ENCODE results near the gene HS3ST4.

HS3ST4 gene

DNA sequence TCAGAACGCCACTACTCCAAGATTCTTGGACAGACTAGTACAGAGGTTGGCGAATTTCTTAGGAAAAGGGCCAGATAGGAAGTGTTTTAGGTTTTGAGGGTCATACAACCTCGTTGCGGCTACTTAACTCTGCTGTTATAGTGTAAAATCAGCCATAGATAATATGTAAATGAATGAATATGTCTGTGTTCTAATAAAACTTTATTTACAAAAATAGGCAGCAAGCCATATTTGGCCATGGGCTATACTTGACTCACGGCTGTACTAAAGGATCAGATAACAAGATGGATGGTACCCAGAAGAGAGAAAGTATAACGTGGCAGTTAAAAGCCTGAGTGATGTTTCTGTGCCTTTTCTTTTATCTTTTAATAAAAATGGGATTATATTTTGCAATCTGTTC, 125.5 kb downstream of the HS3ST4 start:
- no peak for DNase-seq (ENCODE audit: extremely low read depth in 1 of 2, low read depth in 1 of 2)

DNA sequence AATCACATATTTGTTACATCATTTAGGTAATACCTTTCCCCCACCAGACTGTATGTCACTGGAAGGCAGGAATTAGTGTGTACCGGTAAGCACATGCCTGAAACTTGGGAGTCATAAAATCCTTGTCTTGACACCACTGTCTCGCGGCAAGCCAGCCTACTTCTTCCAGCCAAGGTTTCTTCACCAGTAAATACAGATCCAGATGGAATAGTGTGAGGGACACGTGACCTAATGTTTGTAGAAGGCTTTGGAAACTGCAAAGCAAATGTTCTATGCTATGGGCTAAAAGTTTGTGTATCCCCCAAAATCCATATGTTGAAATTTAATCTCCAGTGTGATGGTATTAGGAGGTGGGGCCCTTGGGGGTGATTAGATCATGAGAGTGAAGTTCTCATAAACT, 126.1 kb downstream of the HS3ST4 start:
- DNase-seq (ENCODE audit: extremely low read depth in 1 of 2, low read depth in 1 of 2) = no peak

DNA sequence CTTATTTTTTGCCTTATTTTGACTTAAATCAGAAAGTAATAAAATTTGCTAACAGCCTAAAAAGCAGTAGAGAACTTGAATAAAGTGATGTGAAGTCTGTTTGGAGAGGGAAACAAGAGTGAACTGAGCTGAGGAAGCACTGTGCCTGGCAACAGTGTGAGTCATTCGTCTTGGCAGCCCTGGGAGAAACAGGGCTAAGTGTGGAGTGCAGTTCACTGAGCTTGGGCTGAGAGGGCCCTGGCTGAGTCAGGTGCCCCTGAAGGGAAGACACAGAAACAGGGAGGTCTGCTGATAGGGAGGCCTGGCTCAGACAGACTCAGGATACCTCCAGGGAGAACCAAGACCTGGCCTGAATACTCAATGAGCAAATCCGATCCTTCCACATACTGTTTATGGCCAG, 132.1 kb downstream of the HS3ST4 start:
- DNase-seq (ENCODE audit: extremely low read depth in 1 of 2, low read depth in 1 of 2) = no peak

DNA sequence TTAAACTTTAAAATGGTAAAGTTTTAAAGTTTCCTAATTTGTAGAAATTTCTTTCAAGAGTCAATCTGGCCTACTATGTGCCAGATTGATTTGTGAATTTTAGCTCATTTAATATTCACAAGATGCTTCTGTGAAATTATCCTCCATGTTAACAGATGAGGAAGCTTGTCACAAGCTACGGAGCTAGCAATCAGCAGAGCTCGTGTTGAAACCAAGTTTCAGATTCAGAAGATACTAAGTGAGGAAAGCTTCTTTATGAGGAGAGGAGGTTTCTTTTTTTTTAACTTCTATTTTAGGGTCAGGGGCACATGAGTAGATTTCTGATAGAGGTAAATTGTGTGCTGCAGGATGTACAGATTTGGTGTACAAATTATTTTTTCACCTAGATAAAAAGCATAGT, 135.9 kb downstream of the HS3ST4 start:
- no peak for DNase-seq (ENCODE audit: extremely low read depth in 1 of 2, low read depth in 1 of 2)

DNA sequence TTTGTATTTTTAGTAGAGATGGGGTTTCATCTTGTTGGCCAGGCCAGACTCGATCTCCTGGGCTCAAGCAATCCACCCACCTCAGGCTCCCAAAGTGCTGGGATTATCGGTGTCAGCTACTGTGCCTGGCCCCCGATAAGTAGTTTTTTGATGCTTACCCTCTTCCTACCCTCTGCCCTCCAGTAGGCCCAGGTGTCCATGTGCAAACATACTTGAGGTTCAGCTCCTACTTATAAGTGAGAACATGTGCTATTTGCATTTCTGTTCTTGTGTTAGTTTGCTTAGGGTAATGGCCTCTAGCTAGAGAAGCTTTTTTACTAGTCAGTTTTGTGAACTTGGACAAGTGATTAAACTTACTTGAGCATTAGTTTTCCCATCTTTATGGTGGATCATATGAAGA, 136.8 kb downstream of the HS3ST4 start:
- DNase-seq (ENCODE audit: extremely low read depth in 1 of 2, low read depth in 1 of 2) = no peak

DNA sequence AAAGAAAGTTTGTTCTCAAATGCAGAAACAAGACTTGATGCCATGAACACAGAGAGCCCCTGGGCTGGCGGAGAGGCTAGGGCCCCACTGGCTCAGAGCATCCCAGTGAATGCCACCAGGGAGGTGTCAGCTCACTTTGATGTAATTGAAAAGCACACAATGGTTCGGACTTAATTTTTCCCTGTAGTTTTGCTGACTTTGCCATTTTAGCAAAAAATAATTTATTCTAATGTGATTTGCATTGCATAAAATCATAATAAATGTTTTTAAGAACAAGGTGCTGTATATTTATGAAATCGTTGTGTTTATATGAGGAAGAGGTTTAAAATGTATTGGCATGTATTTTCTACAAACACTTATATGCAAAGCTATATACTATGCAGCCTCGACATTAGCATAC, 140.5 kb downstream of the HS3ST4 start:
- DNase-seq (ENCODE audit: extremely low read depth in 1 of 2, low read depth in 1 of 2) = no peak

DNA sequence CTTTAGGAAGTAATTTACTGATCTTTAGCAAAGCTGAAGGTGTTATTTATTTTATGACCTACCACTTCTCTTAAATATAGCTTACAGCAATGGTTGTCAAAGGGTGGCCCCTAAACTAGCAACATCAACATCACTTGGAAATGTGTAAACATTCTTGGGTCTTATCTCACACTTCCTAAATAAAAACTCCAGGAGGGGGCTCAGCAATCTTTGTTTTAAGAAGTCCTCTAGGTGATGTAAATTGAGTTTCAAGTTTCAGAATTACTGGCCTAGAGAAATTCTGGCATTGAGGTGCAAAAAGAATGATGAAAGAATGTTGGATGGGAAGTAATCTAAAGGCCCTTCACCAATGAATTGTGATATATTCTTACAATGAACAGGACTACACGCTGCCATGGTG, 142.3 kb downstream of the HS3ST4 start:
- DNase-seq (ENCODE audit: extremely low read depth in 1 of 2, low read depth in 1 of 2) = no peak

DNA sequence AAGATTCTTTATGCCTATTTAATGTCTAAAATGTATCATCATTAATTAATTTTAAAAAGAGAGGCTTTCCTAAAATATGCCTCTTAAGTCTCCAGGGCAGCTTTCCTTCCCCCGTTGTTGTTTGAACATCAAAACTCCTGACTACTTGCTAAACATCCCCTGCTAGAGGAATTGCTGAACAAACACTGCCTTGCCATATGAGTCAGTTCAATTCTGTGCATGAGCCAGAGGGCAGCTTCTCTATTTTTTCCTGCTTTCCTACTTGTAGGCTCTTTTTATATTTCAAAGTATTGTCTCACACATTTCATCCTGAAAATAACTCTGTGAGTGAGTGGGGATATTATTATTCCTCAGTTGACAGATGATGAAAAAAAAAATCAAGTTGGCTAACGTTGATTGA, 143.4 kb downstream of the HS3ST4 start:
- no peak for DNase-seq (ENCODE audit: extremely low read depth in 1 of 2, low read depth in 1 of 2)

DNA sequence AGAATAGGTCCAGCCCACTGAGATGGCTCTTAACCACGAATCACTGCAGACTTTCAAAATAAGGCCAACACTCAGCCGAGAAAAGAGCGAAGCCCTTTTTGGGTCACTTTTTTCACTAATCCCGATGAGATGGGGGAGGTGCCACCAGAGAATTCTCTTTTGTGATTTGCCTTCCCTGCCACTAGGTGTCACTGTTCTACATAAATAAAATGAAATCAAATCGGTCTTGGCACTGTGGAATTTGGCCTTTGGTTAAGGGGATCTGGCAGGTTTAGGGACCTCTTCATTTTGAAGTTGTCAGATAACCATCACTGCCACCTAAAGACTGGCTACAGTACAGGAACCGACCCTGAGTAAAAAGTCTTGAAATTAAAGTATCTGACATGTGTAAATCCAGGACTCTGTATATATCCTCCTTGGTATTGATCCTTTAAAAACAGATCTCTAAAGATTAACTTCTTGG, 147.0 kb downstream of the HS3ST4 start:
- DNase-seq (ENCODE audit: extremely low read depth in 1 of 2, low read depth in 1 of 2) = no peak

DNA sequence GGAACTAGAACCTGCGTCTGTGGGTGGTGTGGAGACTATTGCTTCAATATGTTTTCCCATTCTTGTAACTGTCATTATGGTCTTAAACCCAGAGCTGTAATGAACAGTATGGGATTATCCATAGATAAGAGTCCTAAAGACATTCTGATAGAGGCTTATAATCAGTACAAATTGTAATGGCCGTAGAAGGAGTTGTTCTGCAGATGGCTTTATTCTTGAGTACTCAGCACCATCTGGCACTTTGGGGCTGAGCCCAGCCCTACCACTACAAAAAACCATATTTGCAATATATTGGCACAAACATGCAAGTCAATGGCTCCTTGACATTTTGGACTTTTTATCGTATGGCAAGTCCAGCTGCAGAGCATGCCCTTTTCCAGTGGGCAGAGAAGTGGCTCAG, 150.0 kb downstream of the HS3ST4 start:
- no peak for DNase-seq (ENCODE audit: extremely low read depth in 1 of 2, low read depth in 1 of 2)

DNA sequence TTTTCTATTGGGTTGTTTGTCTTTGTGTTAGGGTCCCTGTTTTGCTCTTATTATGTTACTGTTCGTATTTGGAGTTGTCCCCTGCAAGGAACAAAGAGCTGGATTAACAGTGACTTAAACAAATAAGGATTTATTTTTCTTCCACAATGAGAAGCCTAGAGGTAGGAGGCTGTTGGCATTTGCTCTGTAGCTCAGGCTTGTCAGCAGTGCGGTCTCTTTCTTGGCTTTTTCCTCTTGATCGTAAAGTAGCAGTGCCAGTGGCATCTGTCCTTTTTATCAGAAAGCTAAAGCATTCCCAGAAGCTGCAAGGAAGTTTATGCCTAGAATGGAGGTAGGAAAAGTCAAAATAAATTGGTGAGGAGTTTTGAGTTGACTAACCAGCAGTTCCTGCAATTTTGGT, 154.1 kb downstream of the HS3ST4 start:
- no peak for DNase-seq (ENCODE audit: extremely low read depth in 1 of 2, low read depth in 1 of 2)

DNA sequence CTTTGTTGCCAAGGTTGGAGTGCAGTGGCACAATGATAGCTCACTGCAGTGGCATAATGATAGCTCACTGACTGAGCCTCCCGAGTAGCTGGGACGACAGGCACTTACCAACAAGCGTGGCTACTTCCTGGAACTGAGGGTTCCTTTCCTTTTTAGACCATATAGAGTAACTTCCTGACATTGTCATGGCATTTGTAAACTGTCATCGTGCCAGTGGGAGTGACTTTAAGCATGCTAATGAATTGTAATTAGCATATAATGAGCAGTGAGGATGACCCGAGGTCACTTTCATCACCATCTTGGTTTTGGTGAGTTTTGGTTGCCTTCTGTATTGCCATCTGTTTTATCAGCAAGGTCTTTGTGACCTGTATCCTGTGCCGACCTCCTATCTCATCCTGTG, 162.4 kb downstream of the HS3ST4 start:
- no peak for DNase-seq (ENCODE audit: extremely low read depth in 1 of 2, low read depth in 1 of 2)

DNA sequence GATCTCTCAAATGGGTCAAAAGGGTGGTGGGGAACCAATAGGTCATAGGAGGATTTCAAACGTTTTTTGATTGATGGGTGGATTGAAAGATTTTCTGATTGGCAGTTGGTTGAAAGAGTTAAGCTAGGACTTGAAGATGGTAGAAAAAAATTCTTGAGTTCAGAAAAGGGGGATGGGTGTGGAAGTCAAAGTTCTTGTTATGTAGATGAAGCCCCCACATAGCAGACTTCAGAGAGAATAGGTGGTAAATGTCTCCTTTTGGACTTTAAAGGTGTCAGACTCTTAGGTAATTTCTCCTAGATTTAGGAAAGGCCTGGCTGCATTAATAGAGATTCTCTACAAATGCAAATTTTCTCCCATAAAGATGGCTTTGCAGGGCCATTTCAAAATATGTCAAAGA, 163.3 kb downstream of the HS3ST4 start:
- no peak for DNase-seq (ENCODE audit: extremely low read depth in 1 of 2, low read depth in 1 of 2)

DNA sequence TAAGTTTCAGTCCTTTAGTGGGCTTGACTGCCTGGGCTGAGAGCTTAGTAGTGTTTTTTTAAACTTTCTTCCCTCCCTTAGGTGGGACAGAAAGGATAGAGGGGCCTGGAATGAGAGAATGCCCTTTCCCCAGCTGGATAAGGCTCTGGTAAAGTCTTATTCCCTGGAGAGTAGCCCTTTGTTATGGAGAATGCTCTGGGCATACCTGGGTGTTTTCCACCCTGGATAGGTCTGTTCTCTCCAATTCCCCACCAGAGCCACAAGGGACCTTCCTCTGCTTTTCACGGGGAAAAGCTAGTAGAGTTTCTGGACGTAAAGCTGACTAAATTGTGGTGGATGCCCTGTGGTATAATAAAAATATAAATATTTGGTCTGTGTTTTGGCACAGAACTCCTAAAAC, 164.1 kb downstream of the HS3ST4 start:
- DNase-seq (ENCODE audit: extremely low read depth in 1 of 2, low read depth in 1 of 2) = no peak

DNA sequence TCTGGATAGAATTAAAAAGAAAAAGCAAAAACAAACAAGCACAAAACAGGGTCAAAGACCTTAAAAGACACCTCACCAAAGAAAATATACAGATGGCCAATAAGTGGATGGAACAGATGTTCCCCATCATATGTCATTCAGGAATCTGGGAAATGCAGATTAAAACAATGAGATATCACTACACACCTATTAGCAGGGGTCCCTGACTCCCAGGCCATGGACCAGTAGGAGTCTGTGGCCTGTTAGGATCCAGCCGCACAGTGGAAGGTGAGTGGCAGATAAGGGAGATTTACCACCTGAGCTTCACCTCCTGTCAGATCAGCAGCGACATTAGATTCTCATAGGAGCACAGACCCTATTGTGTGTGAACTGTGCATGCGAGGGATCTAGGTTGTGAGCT, 167.9 kb downstream of the HS3ST4 start:
- DNase-seq (ENCODE audit: extremely low read depth in 1 of 2, low read depth in 1 of 2) = no peak

DNA sequence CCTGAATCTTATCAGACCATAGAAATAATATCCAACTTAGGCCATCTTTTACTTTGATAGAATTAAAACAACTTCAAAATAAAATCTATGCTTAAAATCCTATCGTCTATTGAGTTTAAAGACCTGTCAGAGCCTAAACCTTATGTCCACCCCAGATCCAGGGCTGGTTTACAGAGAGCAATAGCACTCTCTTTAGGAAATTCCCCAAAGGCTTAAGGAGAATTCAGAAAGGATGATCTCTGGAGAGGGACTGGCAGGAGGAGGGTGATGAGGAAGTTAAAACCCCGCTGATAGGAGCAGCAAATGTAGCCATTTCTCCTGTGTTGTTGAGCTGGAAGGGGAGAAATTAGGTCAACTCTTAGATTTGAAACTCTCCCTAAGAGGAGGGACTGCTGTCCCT, 175.3 kb downstream of the HS3ST4 start:
- DNase-seq (ENCODE audit: extremely low read depth in 1 of 2, low read depth in 1 of 2) = no peak

DNA sequence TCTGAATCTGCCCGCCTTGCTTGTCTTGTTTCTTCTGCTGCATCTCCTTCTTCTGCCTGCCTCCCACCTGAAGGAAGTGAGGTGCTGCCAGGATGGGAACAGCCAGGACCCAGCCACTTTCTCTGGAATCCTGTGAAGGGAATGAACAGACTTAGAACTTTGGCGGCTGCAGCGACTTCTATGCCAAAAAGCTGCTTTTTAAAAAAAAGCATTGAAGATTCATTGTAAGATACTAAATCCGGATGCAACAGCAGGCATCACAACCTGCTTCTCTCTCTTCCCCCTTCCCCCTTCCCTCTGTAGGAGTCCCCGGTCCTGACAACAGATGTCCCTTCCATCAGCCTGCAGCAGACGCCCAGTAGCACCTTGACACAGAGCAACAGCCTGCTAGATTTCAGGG, 176.3 kb downstream of the HS3ST4 start:
- no peak for DNase-seq (ENCODE audit: extremely low read depth in 1 of 2, low read depth in 1 of 2)

DNA sequence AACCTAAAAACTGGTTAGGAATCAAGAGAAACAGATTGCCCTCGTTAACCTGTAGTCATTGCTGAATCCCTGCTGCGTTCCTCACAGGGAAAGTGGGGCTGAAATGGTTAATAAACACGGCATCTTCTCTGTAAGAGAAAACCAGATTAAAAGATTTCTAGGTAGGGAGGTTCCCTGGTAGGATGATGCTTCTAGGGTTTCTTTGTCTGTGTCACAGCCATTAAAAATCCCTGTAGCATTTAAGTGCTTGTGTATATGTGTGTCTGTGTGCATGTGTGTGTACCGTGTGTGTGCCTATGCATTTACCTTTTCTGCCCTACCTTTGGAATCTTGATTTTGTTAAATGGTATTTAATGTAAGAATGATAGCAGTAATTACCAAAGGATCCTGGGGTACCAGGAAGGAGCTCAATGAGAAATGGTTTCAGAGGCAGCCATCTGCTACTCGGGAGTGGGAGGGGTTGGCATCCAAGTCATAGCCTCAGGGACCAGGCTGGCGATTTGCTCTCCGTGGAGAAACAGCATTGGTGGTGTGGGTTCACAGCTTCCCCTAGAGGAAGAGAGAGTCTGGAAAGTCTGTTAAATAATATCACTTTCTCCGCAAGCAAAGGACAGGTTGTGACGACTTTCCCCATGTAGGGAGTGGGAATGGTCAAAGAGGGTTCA, 177.1 kb downstream of the HS3ST4 start:
- no peak for DNase-seq (ENCODE audit: extremely low read depth in 1 of 2, low read depth in 1 of 2)

DNA sequence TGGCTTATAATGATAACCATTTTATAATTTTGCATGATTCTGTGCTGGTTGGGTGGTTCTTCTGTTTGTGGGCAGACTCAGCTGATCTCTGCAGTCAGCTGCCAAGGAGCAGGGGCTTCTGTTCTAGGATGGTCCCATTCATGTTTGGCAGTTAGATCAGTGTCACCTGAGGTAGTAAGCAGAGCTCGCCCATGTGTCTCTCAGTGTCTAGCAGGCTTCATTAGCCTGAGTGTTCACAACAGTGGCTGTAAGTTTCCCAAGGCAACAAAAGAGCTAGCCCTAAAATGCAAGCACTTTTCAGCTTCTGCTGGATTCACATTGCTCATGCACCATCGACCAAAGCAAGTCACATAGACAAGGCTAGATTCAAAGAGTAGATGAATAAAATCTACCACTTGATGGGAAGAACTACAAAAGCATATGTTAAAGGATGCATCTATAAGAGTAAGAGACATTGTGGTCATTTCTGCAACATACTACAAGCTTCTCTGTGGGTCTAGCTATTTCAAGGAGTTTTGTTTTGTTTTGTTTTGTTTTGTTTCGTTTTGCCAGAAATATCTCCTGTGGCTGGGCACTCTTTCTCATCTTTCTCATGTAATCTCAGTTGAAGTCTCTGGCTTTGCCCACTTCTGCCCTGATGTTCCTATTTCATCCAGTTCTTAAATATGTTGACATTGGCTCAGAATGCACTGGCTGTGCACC, 180.8 kb downstream of the HS3ST4 start:
- DNase-seq (ENCODE audit: extremely low read depth in 1 of 2, low read depth in 1 of 2) = no peak

DNA sequence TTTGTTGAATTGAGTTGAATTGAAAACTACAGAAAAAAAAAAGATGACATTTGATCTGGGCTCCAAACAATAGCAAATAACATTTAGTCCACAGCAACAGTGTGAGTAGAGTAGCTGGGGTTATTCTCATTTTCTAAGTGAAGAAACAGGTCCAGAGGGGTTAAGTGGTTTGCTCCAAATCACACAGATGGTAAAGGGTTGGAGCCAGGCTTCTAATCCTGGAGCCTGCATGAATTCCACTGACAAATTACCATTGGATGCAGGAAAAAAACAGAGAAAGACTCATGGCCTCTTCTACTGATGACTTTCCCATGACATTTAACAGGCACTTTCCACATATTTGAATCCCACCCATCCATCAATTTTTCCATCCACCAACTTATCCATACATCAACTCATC, 182.4 kb downstream of the HS3ST4 start:
- no peak for DNase-seq (ENCODE audit: extremely low read depth in 1 of 2, low read depth in 1 of 2)

DNA sequence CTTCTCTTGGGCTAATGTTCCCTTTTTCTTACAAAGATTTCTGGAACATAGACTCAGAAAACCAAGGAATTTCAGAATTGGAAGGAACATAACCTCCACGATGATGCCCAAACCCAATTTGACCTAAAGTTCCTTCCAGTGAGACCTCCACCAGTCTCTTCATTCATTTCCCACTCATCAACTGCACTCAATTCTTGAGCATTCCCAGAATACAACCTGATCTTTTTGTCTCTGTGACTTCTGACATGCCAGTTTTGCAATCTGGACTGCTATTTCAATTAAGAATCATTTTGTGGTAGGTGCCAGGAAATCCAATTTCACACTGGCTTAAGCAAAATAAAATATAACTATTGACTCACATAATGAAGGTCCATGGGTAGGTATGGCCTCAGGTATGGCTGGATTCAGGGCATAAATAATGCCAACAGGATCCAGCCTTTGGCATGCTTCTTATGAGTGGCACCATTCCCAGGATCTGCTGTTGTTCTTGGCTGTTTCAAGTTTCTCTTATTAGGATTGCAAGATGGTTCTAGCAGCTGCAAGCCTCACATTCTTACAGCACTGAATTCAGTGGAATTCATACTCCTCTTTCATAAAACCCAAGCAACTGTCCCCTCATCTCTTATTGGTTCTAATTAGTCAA, 184.3 kb downstream of the HS3ST4 start:
- DNase-seq (ENCODE audit: extremely low read depth in 1 of 2, low read depth in 1 of 2) = no peak

DNA sequence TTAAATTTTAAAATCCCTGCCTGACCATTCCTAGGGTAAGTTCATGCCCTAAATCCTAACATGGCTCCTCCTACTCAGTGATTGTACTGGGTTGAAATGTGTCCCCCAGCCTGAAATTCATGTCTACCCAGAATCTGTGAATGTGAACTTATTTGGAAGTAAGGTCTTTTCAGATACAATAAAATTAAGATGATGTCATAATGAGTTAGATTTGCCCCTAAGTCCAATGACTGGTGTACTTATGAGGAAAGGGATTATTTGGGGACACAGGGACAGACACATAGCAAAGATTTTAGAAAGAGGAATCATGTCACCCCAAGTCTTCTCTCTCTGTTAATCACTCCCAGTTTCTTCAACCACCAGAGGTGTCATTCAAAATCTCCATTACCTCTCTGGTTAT, 185.3 kb downstream of the HS3ST4 start:
- DNase-seq (ENCODE audit: extremely low read depth in 1 of 2, low read depth in 1 of 2) = no peak
